Measurements from ENCODE around the gene MYD88. TPM values are rescaled to one million over a fixed set of nuclear protein-coding genes. Genes with fewer than 3 reads are reported as not detected.

MYD88 gene
- total and polyA plus RNA-seq, 4 donors: 15.4 to 60.3 (median 44.1) TPM

DNA sequence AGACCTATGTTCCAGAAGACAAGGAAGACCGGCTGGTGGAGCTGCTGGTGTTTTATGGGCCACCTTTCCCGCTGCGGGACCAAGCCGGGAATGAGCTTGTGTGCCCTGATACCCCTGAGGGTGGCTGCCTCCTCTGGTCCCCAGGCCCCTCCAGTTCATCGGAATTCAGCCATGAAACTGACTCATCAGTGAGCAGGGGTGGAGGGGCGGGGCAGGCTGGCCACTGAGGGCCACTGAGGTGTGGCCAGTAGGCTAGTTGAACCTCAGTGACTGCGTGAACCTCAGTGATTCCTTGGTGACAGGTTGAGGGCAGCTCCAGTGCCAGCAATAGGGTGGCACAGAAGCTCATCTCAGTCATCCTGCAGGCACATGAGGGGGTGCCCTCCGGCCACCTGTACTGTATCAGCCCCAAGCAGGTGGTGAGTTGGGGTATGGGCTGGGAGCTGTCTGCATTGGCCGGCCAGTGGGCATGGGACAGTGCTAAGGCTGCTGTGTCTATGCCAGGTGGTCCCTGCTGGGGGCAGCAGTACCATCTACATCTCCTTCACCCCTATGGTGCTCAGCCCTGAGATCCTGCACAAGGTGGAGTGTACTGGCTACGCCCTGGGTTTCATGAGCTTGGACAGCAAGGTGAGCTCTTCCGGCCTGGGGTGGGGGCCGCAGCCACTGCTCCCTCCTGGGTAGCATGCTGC lies 21.8 kb upstream of the MYD88 start:
- Histone ChIP-seq H3K27ac (ENCODE audit: low read depth in 1 of 2, low read length in 2 of 2) (no peak overlapping the region), H3K9me3 (ENCODE audit: control insufficient read depth in 4 of 4, low read length in 3 of 4) (no peaks in the 10 kb centered on the region), H3K4me1 (ENCODE audit: control insufficient read depth in 4 of 4, insufficient read depth in 4 of 4, low read length in 3 of 4) (peaks cover 0 to 28% (median 17%) of the 10 kb centered on the region in 4 donors), H3K9ac (ENCODE audit: low read depth in 1 of 2, low read length in 2 of 2) (no peak overlapping the region), H3K36me3 (ENCODE audit: control insufficient read depth in 4 of 4, insufficient read depth in 3 of 4, low read depth in 1 of 4, low read length in 3 of 4) (peaks cover 9 to 17% (median 15%) of the 10 kb centered on the region in 4 donors), H3K27me3 (ENCODE audit: control insufficient read depth in 4 of 4, insufficient read depth in 4 of 4, low read length in 3 of 4) (no peaks in the 10 kb centered on the region), H3K4me3 (ENCODE audit: low read depth in 1 of 3, low read length in 3 of 3) (no peak overlapping the region)
- TF ChIP-seq, protein P1, sequence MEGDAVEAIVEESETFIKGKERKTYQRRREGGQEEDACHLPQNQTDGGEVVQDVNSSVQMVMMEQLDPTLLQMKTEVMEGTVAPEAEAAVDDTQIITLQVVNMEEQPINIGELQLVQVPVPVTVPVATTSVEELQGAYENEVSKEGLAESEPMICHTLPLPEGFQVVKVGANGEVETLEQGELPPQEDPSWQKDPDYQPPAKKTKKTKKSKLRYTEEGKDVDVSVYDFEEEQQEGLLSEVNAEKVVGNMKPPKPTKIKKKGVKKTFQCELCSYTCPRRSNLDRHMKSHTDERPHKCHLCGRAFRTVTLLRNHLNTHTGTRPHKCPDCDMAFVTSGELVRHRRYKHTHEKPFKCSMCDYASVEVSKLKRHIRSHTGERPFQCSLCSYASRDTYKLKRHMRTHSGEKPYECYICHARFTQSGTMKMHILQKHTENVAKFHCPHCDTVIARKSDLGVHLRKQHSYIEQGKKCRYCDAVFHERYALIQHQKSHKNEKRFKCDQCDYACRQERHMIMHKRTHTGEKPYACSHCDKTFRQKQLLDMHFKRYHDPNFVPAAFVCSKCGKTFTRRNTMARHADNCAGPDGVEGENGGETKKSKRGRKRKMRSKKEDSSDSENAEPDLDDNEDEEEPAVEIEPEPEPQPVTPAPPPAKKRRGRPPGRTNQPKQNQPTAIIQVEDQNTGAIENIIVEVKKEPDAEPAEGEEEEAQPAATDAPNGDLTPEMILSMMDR (IDR thresholded peaks at IDR 0.05; ENCODE audit: low read depth, low read length, missing input control): peak; percentile 22
- no peak for TF ChIP-seq HNF4A (conservative IDR thresholded peaks at IDR 0.05)
- TF ChIP-seq REST (IDR thresholded peaks at IDR 0.05): no peak
- DNase-seq (ENCODE audit: low spot score): no peak
- WGBS: 70% methylated on average over 12 of the region's 12 CpGs

DNA sequence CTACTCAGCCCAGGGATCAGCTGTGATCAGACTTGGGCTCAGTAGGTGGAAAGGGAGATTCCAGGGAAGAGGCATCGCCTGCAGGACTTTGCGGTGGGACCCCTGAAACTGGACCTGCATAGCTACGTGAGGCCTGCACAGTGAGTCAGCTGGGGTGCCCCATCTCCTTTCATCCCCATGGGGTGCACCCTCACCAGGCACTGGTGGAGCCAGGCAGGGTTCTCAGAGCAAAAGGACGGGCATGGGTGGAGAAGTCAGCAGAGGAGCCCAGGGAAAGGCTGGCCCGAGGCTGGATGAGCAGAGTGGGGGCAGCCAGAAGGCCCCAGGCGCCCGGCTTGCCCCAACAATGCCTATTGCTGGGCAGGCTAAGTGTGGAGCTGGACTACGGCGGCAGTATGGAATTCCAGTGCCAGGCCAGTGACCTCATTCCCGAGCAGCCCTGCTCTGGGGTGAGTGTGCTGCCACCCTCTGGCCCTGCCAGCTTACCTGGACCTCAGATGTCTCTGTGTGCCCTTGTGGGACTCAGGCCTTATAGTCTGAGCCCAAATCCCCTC lies 21.2 kb upstream of the MYD88 start:
- no peak for DNase-seq (ENCODE audit: low spot score)
- Histone ChIP-seq H3K36me3 (ENCODE audit: control insufficient read depth in 4 of 4, insufficient read depth in 3 of 4, low read depth in 1 of 4, low read length in 3 of 4) (peaks cover 14 to 24% (median 20%) of the 10 kb centered on the region in 4 donors), H3K27me3 (ENCODE audit: control insufficient read depth in 4 of 4, insufficient read depth in 4 of 4, low read length in 3 of 4) (no peaks in the 10 kb centered on the region), H3K4me1 (ENCODE audit: control insufficient read depth in 4 of 4, insufficient read depth in 4 of 4, low read length in 3 of 4) (peaks cover 0 to 35% (median 23%) of the 10 kb centered on the region in 4 donors), H3K4me3 (ENCODE audit: low read depth in 1 of 3, low read length in 3 of 3) (no peak overlapping the region), H3K27ac (ENCODE audit: low read depth in 1 of 2, low read length in 2 of 2) (peak overlapping the region; percentile 32 to 34), H3K9me3 (ENCODE audit: control insufficient read depth in 4 of 4, low read length in 3 of 4) (no peaks in the 10 kb centered on the region), H3K9ac (ENCODE audit: low read depth in 1 of 2, low read length in 2 of 2) (no peak overlapping the region)
- TF ChIP-seq JUND (IDR thresholded peaks at IDR 0.05): peak in 1 of 2 donors; percentile 66
- TF ChIP-seq MAX (IDR thresholded peaks at IDR 0.05): no peak
- no peak for TF ChIP-seq FOXA2 (IDR thresholded peaks at IDR 0.05)
- TF ChIP-seq SP1 (IDR thresholded peaks at IDR 0.05): peak; percentile 29
- TF ChIP-seq ZBTB33 (IDR thresholded peaks at IDR 0.05): no peak
- TF ChIP-seq YY1 (IDR thresholded peaks at IDR 0.05): no peak
- TF ChIP-seq HNF4A (conservative IDR thresholded peaks at IDR 0.05): peak; percentile 54 to 74
- TF ChIP-seq RXRA (IDR thresholded peaks at IDR 0.05): peak; percentile 70 to 82
- TF ChIP-seq TAF1 (conservative IDR thresholded peaks at IDR 0.05): no peak
- no peak for TF ChIP-seq GABPA (IDR thresholded peaks at IDR 0.05 in 1 of 2, conservative IDR thresholded peaks at IDR 0.05 in 1 of 2)
- no peak for TF ChIP-seq REST (IDR thresholded peaks at IDR 0.05)
- peak; percentile 51 to 63 for TF ChIP-seq RAD21 (IDR thresholded peaks at IDR 0.05)
- TF ChIP-seq HNF4G (IDR thresholded peaks at IDR 0.05): no peak
- TF ChIP-seq, protein P1 (IDR thresholded peaks at IDR 0.05; ENCODE audit: low read depth, low read length, missing input control): peak; percentile 38
- 52% methylated on average over 10 of the region's 10 CpGs for WGBS

All from liver (tissue), 9 donors.